Neural cell (in vitro differentiated cells): Measurements from ENCODE around the gene LTB4R2. TPM values are rescaled to one million over a fixed set of nuclear protein-coding genes. Genes with fewer than 3 reads are reported as not detected.

Source experiments
- H2AFZ ChIP-seq: fragments of 200-600, 300-800 bp; sonication (generic), shearing (Covaris generic); 2 replicates; pipeline ENCODE4 v1.6.0; 2014; ENCODE audit warnings: low read depth, mild to moderate bottlenecking, antibody characterized with exemption, low read length, moderate library complexity
- H3F3A ChIP-seq: fragments of 200-600 bp; shearing (Covaris generic); 2 replicates; pipeline ENCODE4 v1.6.1; 2016; ENCODE audit warnings: mild to moderate bottlenecking, moderate library complexity, mixed read lengths, antibody characterized with exemption, low read length; ENCODE audit not compliant: insufficient read depth, poor library complexity, severe bottlenecking
- H3K27ac ChIP-seq: fragments of 200-600, 300-800 bp; sonication (generic), shearing (Covaris generic); 2 replicates; pipeline ENCODE4 v1.5.1; 2014; ENCODE audit warnings: mild to moderate bottlenecking, low read length, moderate library complexity
- H3K27me3 ChIP-seq: fragments of 300-800, 200-600 bp; sonication (generic), shearing (Covaris generic); 2 replicates; pipeline ENCODE4 v1.6.0; 2014; ENCODE audit warnings: mild to moderate bottlenecking, low read depth, low read length, moderate library complexity; ENCODE audit not compliant: insufficient read depth
- H3K36me3 ChIP-seq: fragments of 300-800, 200-600 bp; sonication (generic), shearing (Covaris generic); 2 replicates; pipeline ENCODE4 v1.5.1; 2014; ENCODE audit warnings: mild to moderate bottlenecking, antibody characterized with exemption, low read length, moderate library complexity; ENCODE audit not compliant: insufficient read depth
- H3K4me2 ChIP-seq: fragments of 300-800, 200-600 bp; sonication (generic), shearing (Covaris generic); 2 replicates; pipeline ENCODE4 v1.6.0; 2014; ENCODE audit warnings: mild to moderate bottlenecking, low read length
- H3K4me3 ChIP-seq: fragments of 300-800, 200-600 bp; sonication (generic), shearing (Covaris generic); 2 replicates; pipeline ENCODE4 v1.5.1; 2014; ENCODE audit warnings: mild to moderate bottlenecking, low read length, moderate library complexity
- H3K79me2 ChIP-seq: fragments of 200-600 bp; shearing (Covaris generic); replicated peaks from 2 replicates; pipeline ENCODE4 v1.6.0; 2014; ENCODE audit warnings: mild to moderate bottlenecking, low read length, moderate library complexity; ENCODE audit not compliant: insufficient read depth
- H3K9ac ChIP-seq: fragments of 300-800, 200-600 bp; sonication (generic), shearing (Covaris generic); 2 replicates; pipeline ENCODE4 v1.6.1; 2016; ENCODE audit warnings: mild to moderate bottlenecking, low read length, mixed read lengths
- H3K9me2 ChIP-seq: fragments of 200-600 bp; shearing (Covaris generic); 2 replicates; pipeline ENCODE4 v1.6.1; 2016; ENCODE audit warnings: mild to moderate bottlenecking, low read length, mixed read lengths; ENCODE audit not compliant: insufficient read depth
- H3K9me3 ChIP-seq: fragments of 200-600, 300-800 bp; sonication (generic), shearing (Covaris generic); 2 replicates; pipeline ENCODE4 v1.6.1; 2016; ENCODE audit warnings: mild to moderate bottlenecking, mixed run types, low read length, moderate library complexity, mixed read lengths
- H4K20me1 ChIP-seq: fragments of 200-600 bp; shearing (Covaris generic); 2 replicates; pipeline ENCODE4 v1.6.1; 2016; ENCODE audit warnings: mild to moderate bottlenecking, mixed run types; ENCODE audit not compliant: insufficient read depth
- CTCF ChIP-seq: fragments of 450-650 bp; IDR thresholded peaks from 2 replicates; pipeline ENCODE4 v1.5.1; 2014; ENCODE audit warnings: antibody characterized with exemption, mild to moderate bottlenecking, moderate library complexity; ENCODE audit not compliant: poor library complexity, severe bottlenecking
- EP300 ChIP-seq: fragments of 450-650 bp; conservative IDR thresholded peaks from 2 replicates; pipeline ENCODE4 v1.6.1; 2014; ENCODE audit warnings: antibody characterized with exemption, mild to moderate bottlenecking, moderate library complexity; ENCODE audit not compliant: poor library complexity, severe bottlenecking
- EZH2 ChIP-seq: fragments of 200-600, 300-800 bp; shearing (Covaris generic), sonication (generic); IDR thresholded peaks from 2 replicates; pipeline ENCODE4 v1.6.1; 2014; ENCODE audit warnings: antibody characterized with exemption, low read length, borderline replicate concordance, mild to moderate bottlenecking; ENCODE audit not compliant: insufficient read depth, poor library complexity, severe bottlenecking
- POLR2AphosphoS5 ChIP-seq: IDR thresholded peaks from 2 replicates; pipeline ENCODE4 v1.6.1; 2012
- RAD21 ChIP-seq: fragments of 450-650 bp; conservative IDR thresholded peaks from 2 replicates; pipeline ENCODE4 v1.6.1; 2014; ENCODE audit warnings: antibody characterized with exemption, mild to moderate bottlenecking, moderate library complexity
- REST ChIP-seq: IDR thresholded peaks from 2 replicates; pipeline ENCODE4 v1.6.1; 2012; ENCODE audit warnings: borderline replicate concordance
- polyA plus RNA-seq: library from polyadenylated mRNA; depleted of rRNA; stranded (reverse); fragments of >200 nt; gene quantifications from 2 replicates; pipeline ENCODE4 v1.2.3, GENCODE V29; 2014

LTB4R2 gene
- polyA plus RNA-seq, 1 donor from 2014 or later = 5.0 TPM

GRCh38 chr14:24272467-24272866 is 37.5 kb upstream of the LTB4R2 start:
- no peaks in the 10 kb centered on the region for H3K9me3 ChIP-seq
- H3K36me3 ChIP-seq = no peaks in the 10 kb centered on the region
- no peaks in the 10 kb centered on the region for H3K27me3 ChIP-seq

GRCh38 chr14:24273422-24273998 is 36.4 kb upstream of the LTB4R2 start:
- Histone ChIP-seq H3K36me3 (no peaks in the 10 kb centered on the region), H3K27me3 (no peaks in the 10 kb centered on the region)

More at GRCh38 chr14:24272467-24272866, 37.5 kb upstream of the LTB4R2 start:
- Histone ChIP-seq H3K4me2 (no peak overlapping the region), H2AFZ (no peak overlapping the region), H3K9ac (no peak overlapping the region), H3K27ac (no peak overlapping the region), H4K20me1 (no peaks in the 10 kb centered on the region), H3K79me2 (no peaks in the 10 kb centered on the region), H3K4me3 (no peak overlapping the region), H3F3A (no peaks in the 10 kb centered on the region), H3K9me2 (no peaks in the 10 kb centered on the region)
- no peak for TF ChIP-seq EZH2
- TF ChIP-seq RAD21 = no peak
- TF ChIP-seq REST = no peak
- TF ChIP-seq EP300 = no peak
- no peak for TF ChIP-seq POLR2AphosphoS5

More at GRCh38 chr14:24273422-24273998, 36.4 kb upstream of the LTB4R2 start:
- H3K9ac ChIP-seq = no peak overlapping the region
- no peak overlapping the region for H3K4me2 ChIP-seq
- H3K27ac ChIP-seq = no peak overlapping the region
- H3K9me2 ChIP-seq = no peaks in the 10 kb centered on the region
- no peaks in the 10 kb centered on the region for H4K20me1 ChIP-seq
- H3K9me3 ChIP-seq = no peaks in the 10 kb centered on the region
- no peak for TF ChIP-seq REST
- TF ChIP-seq CTCF = peak; percentile 33
- TF ChIP-seq EP300 = no peak
- H3K4me3 ChIP-seq = no peak overlapping the region
- H3K79me2 ChIP-seq = no peaks in the 10 kb centered on the region
- H2AFZ ChIP-seq = no peak overlapping the region
- H3F3A ChIP-seq = no peaks in the 10 kb centered on the region
